ENCODE measurements around the gene P4HB.

P4HB gene

GRCh38 chr17:81802856-81803643 is 57.3 kb downstream of the P4HB start:
- no peak for DNase-seq (ENCODE audit: low read depth, low spot score)
- no peak overlapping the region for H3K27ac ChIP-seq

GRCh38 chr17:81802048-81802758 is 58.1 kb downstream of the P4HB start:
- no peak overlapping the region for H3K27ac ChIP-seq
- no peak for DNase-seq (ENCODE audit: low read depth, low spot score)

GRCh38 chr17:81801327-81801726 is 59.0 kb downstream of the P4HB start:
- DNase-seq (ENCODE audit: low read depth, low spot score) = no peak
- no peak overlapping the region for H3K27ac ChIP-seq

- H3K27ac ChIP-seq = no peak overlapping the region
- no peak for DNase-seq (ENCODE audit: low read depth, low spot score)
Measured at GRCh38 chr17:81794509-81794908, 65.8 kb downstream of the P4HB start.

- H3K27ac ChIP-seq = no peak overlapping the region
- DNase-seq (ENCODE audit: low read depth, low spot score) = no peak
Measured at GRCh38 chr17:81794074-81794476, 66.3 kb downstream of the P4HB start.

Data from epithelial cell of prostate (primary cell).